NT2/D1 (cell line): ENCODE measurements around the gene FTSJ3.

Experiments
- SUZ12 ChIP-seq: IDR thresholded peaks from 2 replicates; pipeline ENCODE4 v1.6.1; 2011; ENCODE audit not compliant: insufficient read length, insufficient read depth; ENCODE audit errors: extremely low read depth
- YY1 ChIP-seq: IDR thresholded peaks from 2 replicates; pipeline ENCODE4 v1.6.1; 2011; ENCODE audit not compliant: insufficient read length, insufficient read depth
- ZNF274 ChIP-seq: IDR thresholded peaks from 2 replicates; pipeline ENCODE4 v1.6.1; 2011; ENCODE audit warnings: mild to moderate bottlenecking, low read depth, low read length

DNA sequence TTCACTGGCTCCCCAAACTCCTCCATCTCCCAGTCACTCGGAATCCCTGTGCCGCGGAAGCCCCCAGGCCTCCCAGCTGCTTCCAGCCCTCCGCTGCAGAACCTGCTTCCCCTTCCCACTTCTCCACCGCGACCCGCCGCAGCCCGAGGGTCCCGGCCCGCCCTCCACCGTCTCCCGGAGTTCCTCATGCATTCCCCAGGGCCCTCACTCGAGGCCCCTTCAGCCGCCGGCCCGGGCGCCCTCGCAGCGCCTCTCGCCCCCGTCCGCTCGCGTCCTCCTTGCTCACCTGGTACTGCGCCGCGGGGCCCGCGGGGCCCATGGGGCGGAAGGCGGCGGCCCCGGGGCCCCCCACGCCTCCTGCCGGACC, 14.7 kb upstream of the FTSJ3 start:
- TF ChIP-seq YY1 (no peak), SUZ12 (no peak), ZNF274 (no peak)
